Osteoblast (primary cell): Measurements from ENCODE around the gene LTB. TPM values are rescaled to one million over a fixed set of nuclear protein-coding genes. Genes with fewer than 3 reads are reported as not detected.

Experiments used
- DNase-seq: peaks from one replicate; pipeline ENCODE4 v3.0.0; 2011; ENCODE audit warnings: low spot score, mixed read lengths; ENCODE audit not compliant: insufficient read length; ENCODE audit errors: missing footprints
- H2AFZ ChIP-seq: 2 replicates; pipeline ENCODE4 v1.6.0; 2011; ENCODE audit warnings: mild to moderate bottlenecking, low read length
- H3K27ac ChIP-seq: 2 replicates; pipeline ENCODE4 v1.5.1; 2011; ENCODE audit warnings: mild to moderate bottlenecking, low read depth, low read length, moderate library complexity
- H3K27me3 ChIP-seq: 2 replicates; pipeline ENCODE4 v1.6.0; 2012; ENCODE audit warnings: mild to moderate bottlenecking, control low read depth, inconsistent platforms, low read length, moderate library complexity; ENCODE audit not compliant: insufficient read depth
- H3K36me3 ChIP-seq: 2 replicates; pipeline ENCODE4 v1.5.1; 2011; ENCODE audit warnings: mild to moderate bottlenecking, low read length, control low read depth, moderate library complexity; ENCODE audit not compliant: insufficient read depth
- H3K4me1 ChIP-seq: 2 replicates; pipeline ENCODE4 v1.5.1; 2011; ENCODE audit warnings: mild to moderate bottlenecking, low read length, control low read depth, moderate library complexity; ENCODE audit not compliant: insufficient read depth
- H3K4me2 ChIP-seq: 2 replicates; pipeline ENCODE4 v1.6.0; 2011; ENCODE audit warnings: mild to moderate bottlenecking, low read length; ENCODE audit not compliant: insufficient read depth
- H3K4me3 ChIP-seq: fragments of 200-600 bp; sonication (generic); 3 replicates; pipeline ENCODE4 v1.5.1; 2012; ENCODE audit warnings: mild to moderate bottlenecking, low read length, inconsistent platforms; ENCODE audit not compliant: insufficient read depth
- H3K79me2 ChIP-seq: 2 replicates; pipeline ENCODE4 v1.6.0; 2012; ENCODE audit warnings: mild to moderate bottlenecking, low read length, control low read depth, inconsistent platforms; ENCODE audit not compliant: insufficient read depth
- H3K9me3 ChIP-seq: 2 replicates; pipeline ENCODE4 v1.5.1; 2011; ENCODE audit warnings: low read depth, low read length, control low read depth
- H4K20me1 ChIP-seq: 2 replicates; pipeline ENCODE4 v1.6.0; 2012; ENCODE audit warnings: mild to moderate bottlenecking, low read length, control low read depth; ENCODE audit not compliant: insufficient read depth
- total RNA-seq: library from RNA; depleted of rRNA; stranded (reverse); fragments of >200 nt; gene quantifications from 2 replicates; pipeline ENCODE4 v1.2.3, GENCODE V29; 2012
- TF ChIP-seq, protein P1 (sequence below): IDR thresholded peaks from 2 replicates; pipeline ENCODE4 v1.5.1; 2011; ENCODE audit warnings: mild to moderate bottlenecking, low read depth, low read length, moderate library complexity; ENCODE audit errors: extremely low read depth

LTB gene
- total RNA-seq, 1 donor: not detected

DNA sequence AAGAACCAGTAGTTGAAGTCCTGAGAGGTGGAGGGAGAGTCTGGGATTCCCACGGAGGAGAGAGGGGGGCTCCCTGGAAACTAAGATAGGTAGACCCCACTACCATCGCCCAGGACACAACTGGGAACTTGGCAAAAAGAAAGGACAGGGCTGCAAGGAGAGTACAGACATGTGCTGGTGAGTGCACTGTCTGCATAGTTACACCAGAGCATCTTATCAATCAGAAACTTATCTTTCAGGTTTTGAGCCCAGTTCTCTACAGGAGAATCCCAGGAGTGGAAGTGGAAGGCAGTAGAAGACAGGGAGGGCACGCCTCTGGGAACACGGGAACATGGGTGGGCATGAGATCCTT, 22.6 kb downstream of the LTB start:
- TF ChIP-seq, protein P1, sequence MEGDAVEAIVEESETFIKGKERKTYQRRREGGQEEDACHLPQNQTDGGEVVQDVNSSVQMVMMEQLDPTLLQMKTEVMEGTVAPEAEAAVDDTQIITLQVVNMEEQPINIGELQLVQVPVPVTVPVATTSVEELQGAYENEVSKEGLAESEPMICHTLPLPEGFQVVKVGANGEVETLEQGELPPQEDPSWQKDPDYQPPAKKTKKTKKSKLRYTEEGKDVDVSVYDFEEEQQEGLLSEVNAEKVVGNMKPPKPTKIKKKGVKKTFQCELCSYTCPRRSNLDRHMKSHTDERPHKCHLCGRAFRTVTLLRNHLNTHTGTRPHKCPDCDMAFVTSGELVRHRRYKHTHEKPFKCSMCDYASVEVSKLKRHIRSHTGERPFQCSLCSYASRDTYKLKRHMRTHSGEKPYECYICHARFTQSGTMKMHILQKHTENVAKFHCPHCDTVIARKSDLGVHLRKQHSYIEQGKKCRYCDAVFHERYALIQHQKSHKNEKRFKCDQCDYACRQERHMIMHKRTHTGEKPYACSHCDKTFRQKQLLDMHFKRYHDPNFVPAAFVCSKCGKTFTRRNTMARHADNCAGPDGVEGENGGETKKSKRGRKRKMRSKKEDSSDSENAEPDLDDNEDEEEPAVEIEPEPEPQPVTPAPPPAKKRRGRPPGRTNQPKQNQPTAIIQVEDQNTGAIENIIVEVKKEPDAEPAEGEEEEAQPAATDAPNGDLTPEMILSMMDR: no peak
- peak overlapping the region; percentile 44 for H3K4me2 ChIP-seq
- peaks cover 36% of the 10 kb centered on the region for H3K4me1 ChIP-seq
- H3K4me3 ChIP-seq: no peak overlapping the region
- H3K36me3 ChIP-seq: peaks cover 8% of the 10 kb centered on the region
- H4K20me1 ChIP-seq: no peaks in the 10 kb centered on the region
- H3K9me3 ChIP-seq: no peaks in the 10 kb centered on the region
- H3K79me2 ChIP-seq: peaks cover 5% of the 10 kb centered on the region
- H2AFZ ChIP-seq: no peak overlapping the region
- H3K27ac ChIP-seq: peak overlapping the region; percentile 64
- peak; percentile 67 for DNase-seq
- H3K27me3 ChIP-seq: no peaks in the 10 kb centered on the region

GRCh38 chr6:31558631-31559500, 23.4 kb downstream of the LTB start:
- Histone ChIP-seq H2AFZ (no peak overlapping the region), H3K4me2 (peak overlapping the region; percentile 44), H3K4me1 (peaks cover 36% of the 10 kb centered on the region), H3K4me3 (no peak overlapping the region), H3K36me3 (peaks cover 9% of the 10 kb centered on the region), H3K79me2 (peaks cover 5% of the 10 kb centered on the region), H3K27me3 (no peaks in the 10 kb centered on the region), H3K27ac (peak overlapping the region; percentile 64), H4K20me1 (no peaks in the 10 kb centered on the region), H3K9me3 (no peaks in the 10 kb centered on the region)
- peak; percentile 65 for DNase-seq
- TF ChIP-seq, protein P1: no peak

- no peaks in the 10 kb centered on the region for H3K27me3 ChIP-seq
- no peaks in the 10 kb centered on the region for H3K9me3 ChIP-seq
- H3K4me3 ChIP-seq: no peak overlapping the region
- H3K4me1 ChIP-seq: peaks cover 31% of the 10 kb centered on the region
- peaks cover 5% of the 10 kb centered on the region for H3K79me2 ChIP-seq
- no peak overlapping the region for H2AFZ ChIP-seq
- no peak overlapping the region for H3K4me2 ChIP-seq
- TF ChIP-seq, protein P1: no peak
- DNase-seq: no peak
- H4K20me1 ChIP-seq: no peaks in the 10 kb centered on the region
- H3K36me3 ChIP-seq: peaks cover 11% of the 10 kb centered on the region
- H3K27ac ChIP-seq: no peak overlapping the region
Measured at GRCh38 chr6:31558318-31558625, 24.0 kb downstream of the LTB start.

- no peak overlapping the region for H3K27ac ChIP-seq
- H3K4me1 ChIP-seq: peaks cover 25% of the 10 kb centered on the region
- peaks cover 5% of the 10 kb centered on the region for H3K79me2 ChIP-seq
- TF ChIP-seq, protein P1: no peak
- no peak for DNase-seq
- no peaks in the 10 kb centered on the region for H4K20me1 ChIP-seq
- no peak overlapping the region for H2AFZ ChIP-seq
- H3K4me3 ChIP-seq: no peak overlapping the region
- H3K9me3 ChIP-seq: no peaks in the 10 kb centered on the region
- no peaks in the 10 kb centered on the region for H3K27me3 ChIP-seq
- peaks cover 11% of the 10 kb centered on the region for H3K36me3 ChIP-seq
- H3K4me2 ChIP-seq: no peak overlapping the region
Measured at GRCh38 chr6:31557443-31558317, 24.5 kb downstream of the LTB start.
